ENCODE measurements around the gene CYLD.

Gene CYLD

GRCh38 chr16:50696575-50697420, 45.1 kb upstream of the CYLD start:
- TF ChIP-seq CTCF (IDR thresholded peaks at IDR 0.05; ENCODE audit: borderline replicate concordance, insufficient read depth, low read depth, low read length), result no peak
- no peak overlapping the region for H3K4me3 ChIP-seq (ENCODE audit: low read depth, low read length)

GRCh38 chr16:50697421-50697715, 44.5 kb upstream of the CYLD start:
- H3K4me3 ChIP-seq (ENCODE audit: low read depth, low read length), result peak overlapping the region; percentile 3
- TF ChIP-seq CTCF (IDR thresholded peaks at IDR 0.05; ENCODE audit: borderline replicate concordance, insufficient read depth, low read depth, low read length), result no peak

GRCh38 chr16:50697881-50698767, 43.8 kb upstream of the CYLD start:
- TF ChIP-seq CTCF (IDR thresholded peaks at IDR 0.05; ENCODE audit: borderline replicate concordance, insufficient read depth, low read depth, low read length), result no peak
- peak overlapping the region; percentile 26 for H3K4me3 ChIP-seq (ENCODE audit: low read depth, low read length)

GRCh38 chr16:50699326-50700159, 42.3 kb upstream of the CYLD start:
- no peak overlapping the region for H3K4me3 ChIP-seq (ENCODE audit: low read depth, low read length)
- TF ChIP-seq CTCF (IDR thresholded peaks at IDR 0.05; ENCODE audit: borderline replicate concordance, insufficient read depth, low read depth, low read length), result no peak

- no peak for TF ChIP-seq CTCF (IDR thresholded peaks at IDR 0.05; ENCODE audit: borderline replicate concordance, insufficient read depth, low read depth, low read length)
- H3K4me3 ChIP-seq (ENCODE audit: low read depth, low read length), result no peak overlapping the region
These were observed 39.2 kb upstream of the CYLD start for GRCh38 chr16:50702725-50703124.

- TF ChIP-seq CTCF (IDR thresholded peaks at IDR 0.05; ENCODE audit: borderline replicate concordance, insufficient read depth, low read depth, low read length), result no peak
- no peak overlapping the region for H3K4me3 ChIP-seq (ENCODE audit: low read depth, low read length)
These were observed 37.6 kb upstream of the CYLD start for GRCh38 chr16:50704245-50704644.
